Endothelial cell of umbilical vein (primary cell): Measurements from ENCODE around the gene RYR2. TPM values are rescaled to one million over a fixed set of nuclear protein-coding genes. Genes with fewer than 3 reads are reported as not detected.

Experiments
- BruUV-seq: library from RNA; stranded (reverse); fragments of 400-500 nt; replicated peaks from 2 replicates; lab custom pipeline; 2021; lab: Mats Ljungman, UMichigan
- CTCF ChIA-PET: fragments of 300-600, 350-600 bp; sonication (Branson Sonifier 250); formaldehyde crosslinking; loops from one replicate; lab custom pipeline; 2021; ENCODE audit warnings: antibody characterized with exemption, inconsistent platforms; lab: Charles Lee
- POLR2A ChIA-PET: fragments of 300-600, 350-600 bp; sonication (Branson Sonifier 250); formaldehyde crosslinking; loops from one replicate; lab custom pipeline; 2021; ENCODE audit warnings: antibody characterized with exemption, inconsistent platforms; lab: Charles Lee
- DNase-seq: peaks from one replicate; pipeline ENCODE4 v3.0.0-alpha.2; 2011; ENCODE audit warnings: low read depth, low spot score
- FAIRE-seq: peaks from 2 replicates; lab custom pipeline; 2011; peaks lifted over from hg19 to GRCh38; lab: Jason Lieb, UNC
- H2AFZ ChIP-seq: 2 replicates; pipeline ENCODE4 v1.6.0; 2012; ENCODE audit warnings: low read depth, low read length, control low read depth, inconsistent platforms
- H3K27ac ChIP-seq: 2 replicates; pipeline ENCODE4 v1.5.1; 2011; ENCODE audit warnings: low read depth, mild to moderate bottlenecking, control low read depth, low read length, moderate library complexity; ENCODE audit not compliant: insufficient read depth
- H3K27me3 ChIP-seq, 2 experiments: 2 replicates each; pipeline versions ENCODE4 v1.6.0 to v1.6.1; 2011; ENCODE audit warnings: low read length in 2 of 2, mixed read lengths in 1 of 2; ENCODE audit not compliant: control insufficient read depth in 2 of 2, insufficient read depth in 2 of 2
- H3K36me3 ChIP-seq, 2 experiments: 2 replicates in 1 of 2; 3 replicates in 1 of 2; pipeline ENCODE4 v1.5.1; 2011; ENCODE audit warnings: low read length in 2 of 2, mild to moderate bottlenecking in 1 of 2, moderate library complexity in 1 of 2; ENCODE audit not compliant: control insufficient read depth in 2 of 2, insufficient read depth in 2 of 2; ENCODE audit errors: extremely low read depth in 1 of 2
- H3K4me1 ChIP-seq: 3 replicates; pipeline ENCODE4 v1.5.1; 2011; ENCODE audit warnings: mild to moderate bottlenecking, low read length; ENCODE audit not compliant: control insufficient read depth, insufficient read depth; ENCODE audit errors: extremely low read depth
- H3K4me2 ChIP-seq: 2 replicates; pipeline ENCODE4 v1.6.1; 2011; ENCODE audit warnings: low read length, control low read depth, mixed read lengths; ENCODE audit not compliant: insufficient read depth
- H3K4me3 ChIP-seq, 3 experiments: fragments of 200-600 bp in 1 of 3; sonication (generic), shearing (Covaris generic) in 1 of 3; replicated peaks in 1 of 3; 2 replicates each; pipeline ENCODE4 v1.5.1; 2011 to 2016; ENCODE audit warnings: control low read depth in 3 of 3, low read length in 3 of 3, mild to moderate bottlenecking in 2 of 3, inconsistent platforms in 1 of 3, low read depth in 1 of 3, moderate library complexity in 1 of 3; ENCODE audit not compliant: insufficient read depth in 1 of 3
- H3K79me2 ChIP-seq: 2 replicates; pipeline ENCODE4 v1.6.0; 2012; ENCODE audit warnings: low read length, inconsistent platforms; ENCODE audit not compliant: control insufficient read depth, insufficient read depth
- H3K9ac ChIP-seq: replicated peaks from 2 replicates; pipeline ENCODE3; 2011; ENCODE audit warnings: low read length, control low read depth; ENCODE audit not compliant: insufficient read depth; ENCODE audit errors: extremely low read depth
- H3K9me1 ChIP-seq: replicated peaks from 3 replicates; pipeline ENCODE4 v1.6.0; 2011; ENCODE audit warnings: mild to moderate bottlenecking, low read length; ENCODE audit not compliant: control insufficient read depth, insufficient read depth; ENCODE audit errors: extremely low read depth
- H3K9me3 ChIP-seq: replicated peaks from 2 replicates; pipeline ENCODE4 v1.5.1; 2012; ENCODE audit warnings: low read length, inconsistent platforms; ENCODE audit not compliant: control insufficient read depth, insufficient read depth
- H4K20me1 ChIP-seq: replicated peaks from 2 replicates; pipeline ENCODE3; 2011; ENCODE audit warnings: mild to moderate bottlenecking, low read length; ENCODE audit not compliant: control insufficient read depth, insufficient read depth; ENCODE audit errors: extremely low read depth
- EZH2 ChIP-seq: IDR thresholded peaks from 2 replicates; pipeline ENCODE4 v1.6.1; 2012; ENCODE audit warnings: borderline replicate concordance, low read depth, mild to moderate bottlenecking, moderate library complexity, low read length, inconsistent platforms; ENCODE audit not compliant: severe bottlenecking
- FOS ChIP-seq: IDR thresholded peaks from 2 replicates; pipeline ENCODE4 v1.6.1; 2011; ENCODE audit warnings: mild to moderate bottlenecking, low read length, moderate library complexity, borderline replicate concordance; ENCODE audit not compliant: insufficient read depth
- GATA2 ChIP-seq: IDR thresholded peaks from 2 replicates; pipeline ENCODE4 v1.7.0; 2011; ENCODE audit warnings: low read depth, mild to moderate bottlenecking, moderate library complexity, mixed read lengths, low read length; ENCODE audit not compliant: insufficient read length, insufficient read depth
- JUN ChIP-seq: IDR thresholded peaks from 2 replicates; pipeline ENCODE4 v1.6.1; 2011; ENCODE audit warnings: borderline replicate concordance, low read depth; ENCODE audit not compliant: insufficient read length, insufficient read depth
- MYC ChIP-seq: IDR thresholded peaks from one replicate; pipeline ENCODE4 v1.6.1; 2011; ENCODE audit warnings: mild to moderate bottlenecking, low read depth, low read length
- POLR2A ChIP-seq: IDR thresholded peaks from 2 replicates; pipeline ENCODE4 v1.6.1; 2012; ENCODE audit warnings: low read depth, mild to moderate bottlenecking, control low read depth, low read length
- POLR2AphosphoS5 ChIP-seq: IDR thresholded peaks from 2 replicates; pipeline ENCODE4 v1.6.1; 2012; ENCODE audit warnings: low read depth, mild to moderate bottlenecking, control low read depth, low read length, moderate library complexity; ENCODE audit not compliant: insufficient read depth
- dilution Hi-C: fragments of 300-500 bp; cut with MboI; formaldehyde crosslinking; loops from one replicate; pipeline ENCODE4 v1.15.0; 2019; ENCODE audit warnings: low sequenced_read_pairs; ENCODE audit not compliant: extremely low pct_ligation_motif_present
- intact Hi-C: fragments of 100-400 bp; cut with micrococcal nuclease; formaldehyde crosslinking; loops from one replicate; pipeline ENCODE4 v1.10.0; 2022
- polyA plus RNA-seq, 4 experiments: library from polyadenylated mRNA; depleted of rRNA in 3 of 4; stranded (reverse) in 3 of 4; unstranded in 1 of 4; fragments of >200 nt; gene quantifications; 2 replicates each; pipeline versions ENCODE4 v1.2.1 to v1.2.3, GENCODE V29; 2011 to 2012; ENCODE audit warnings: missing spikeins in 1 of 4
- total RNA-seq: library from RNA; stranded (reverse); gene quantifications from 2 replicates; pipeline ENCODE4 v1.2.3, GENCODE V29; 2021
- TF ChIP-seq, protein P1 (sequence below), 2 donors: IDR thresholded peaks; 1 replicate in 1 of 2; 2 replicates in 1 of 2; pipeline ENCODE4 v1.5.1; 2011; ENCODE audit warnings: low read length in 2 of 2, mild to moderate bottlenecking in 2 of 2, moderate library complexity in 2 of 2, control low read depth in 1 of 2, inconsistent platforms in 1 of 2, low read depth in 1 of 2; ENCODE audit not compliant: insufficient read depth in 1 of 2; ENCODE audit errors: extremely low read depth in 1 of 2
- TF ChIP-seq, protein P2 (sequence below): IDR thresholded peaks from 2 replicates; pipeline ENCODE4 v1.6.1; 2011; ENCODE audit not compliant: insufficient read depth, insufficient read length

Gene RYR2
- total and polyA plus RNA-seq, 2 donors (not counting 3 experiments of a cell fraction or from before 2014, with no cell fraction given): not detected

DNA sequence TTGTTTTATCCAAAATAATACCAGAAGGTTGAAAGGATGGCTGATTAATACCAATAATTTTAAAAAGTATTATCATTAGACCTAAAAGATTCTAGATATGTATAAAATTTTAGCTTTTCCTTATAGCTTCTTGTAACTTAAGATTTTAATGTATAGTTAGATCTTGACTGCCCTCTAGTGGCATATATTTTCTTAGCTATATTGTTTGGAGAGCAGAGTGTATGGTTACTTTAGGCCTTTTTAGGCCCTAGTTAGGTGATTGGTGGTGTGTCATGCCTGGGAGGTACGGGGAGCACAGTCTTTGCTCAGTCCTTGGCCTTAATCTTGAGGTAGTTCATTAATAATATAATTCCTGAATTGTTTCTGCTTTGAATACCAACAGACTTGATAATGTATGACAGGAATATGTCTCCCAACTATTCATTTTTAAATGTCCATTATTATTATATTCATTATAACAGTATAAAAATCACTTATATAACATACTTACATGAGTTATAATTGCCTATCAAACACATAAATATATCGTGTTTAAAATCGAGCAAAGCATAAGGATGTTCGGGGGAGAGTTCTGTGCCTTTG lies 520.3 kb downstream of the RYR2 start:
- Histone ChIP-seq H2AFZ (no peak overlapping the region), H3K36me3 (no peaks in the 10 kb centered on the region), H3K4me2 (no peak overlapping the region), H3K9me3 (no peaks in the 10 kb centered on the region), H4K20me1 (no peaks in the 10 kb centered on the region), H3K9ac (no peak overlapping the region), H3K4me1 (no peaks in the 10 kb centered on the region), H3K4me3 (no peak overlapping the region), H3K9me1 (no peaks in the 10 kb centered on the region), H3K27ac (no peak overlapping the region), H3K27me3 (no peaks in the 10 kb centered on the region), H3K79me2 (no peaks in the 10 kb centered on the region)
- intact Hi-C loops (loop anchor here (1.0 to 2.0 kb wide), 2 partner anchors 804 to 953 kb away; no protein-coding TSS in a partner anchor), dilution Hi-C loops (no loop called here)
- DNase-seq: peak; percentile 44
- ChIA-PET CTCF (interaction anchor here (0.5 to 1.5 kb wide), 25 partner anchors 8 to 1603 kb away, joined by 3 to 34 read pairs (median 3); partner anchors contain the start of genes HEATR1 and MTR), POLR2A (no interaction called here)
- TF ChIP-seq JUN (no peak), POLR2A (no peak), GATA2 (no peak), FOS (no peak)
- TF ChIP-seq, protein P1, sequence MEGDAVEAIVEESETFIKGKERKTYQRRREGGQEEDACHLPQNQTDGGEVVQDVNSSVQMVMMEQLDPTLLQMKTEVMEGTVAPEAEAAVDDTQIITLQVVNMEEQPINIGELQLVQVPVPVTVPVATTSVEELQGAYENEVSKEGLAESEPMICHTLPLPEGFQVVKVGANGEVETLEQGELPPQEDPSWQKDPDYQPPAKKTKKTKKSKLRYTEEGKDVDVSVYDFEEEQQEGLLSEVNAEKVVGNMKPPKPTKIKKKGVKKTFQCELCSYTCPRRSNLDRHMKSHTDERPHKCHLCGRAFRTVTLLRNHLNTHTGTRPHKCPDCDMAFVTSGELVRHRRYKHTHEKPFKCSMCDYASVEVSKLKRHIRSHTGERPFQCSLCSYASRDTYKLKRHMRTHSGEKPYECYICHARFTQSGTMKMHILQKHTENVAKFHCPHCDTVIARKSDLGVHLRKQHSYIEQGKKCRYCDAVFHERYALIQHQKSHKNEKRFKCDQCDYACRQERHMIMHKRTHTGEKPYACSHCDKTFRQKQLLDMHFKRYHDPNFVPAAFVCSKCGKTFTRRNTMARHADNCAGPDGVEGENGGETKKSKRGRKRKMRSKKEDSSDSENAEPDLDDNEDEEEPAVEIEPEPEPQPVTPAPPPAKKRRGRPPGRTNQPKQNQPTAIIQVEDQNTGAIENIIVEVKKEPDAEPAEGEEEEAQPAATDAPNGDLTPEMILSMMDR (IDR thresholded peaks at IDR 0.05; ENCODE audit: extremely low read depth in 1 of 2, insufficient read depth in 1 of 2, low read depth in 1 of 2, low read length in 2 of 2): peak; percentile 26 to 43
- FAIRE-seq: no peak
- no TSS peak for BruUV-seq

DNA sequence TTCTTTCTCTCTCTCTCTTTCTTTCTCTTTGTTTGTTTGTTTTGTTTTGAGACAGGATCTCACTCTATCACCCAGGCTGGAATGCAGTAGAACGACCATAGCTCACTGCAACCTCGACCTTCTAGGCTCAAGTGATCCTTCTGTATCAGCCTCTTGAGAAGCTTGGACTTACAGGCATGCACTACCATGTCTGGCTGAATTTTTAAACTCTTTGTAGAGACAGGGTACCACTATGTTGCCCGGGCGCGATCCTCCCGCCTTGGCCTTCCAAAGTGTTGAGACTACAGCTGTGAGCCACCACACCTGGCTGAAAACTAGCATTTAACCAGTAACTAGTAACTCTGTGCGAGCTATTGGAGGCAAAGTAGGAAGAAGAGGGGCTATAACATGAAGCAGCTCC lies 523.3 kb downstream of the RYR2 start:
- no peak for FAIRE-seq
- CTCF ChIA-PET: no interaction called here
- Histone ChIP-seq H3K27me3 (no peaks in the 10 kb centered on the region), H3K27ac (no peak overlapping the region), H3K9me3 (no peaks in the 10 kb centered on the region), H3K9me1 (no peaks in the 10 kb centered on the region), H3K4me3 (no peak overlapping the region), H3K9ac (no peak overlapping the region), H3K79me2 (no peaks in the 10 kb centered on the region), H2AFZ (no peak overlapping the region), H3K4me1 (no peaks in the 10 kb centered on the region), H4K20me1 (no peaks in the 10 kb centered on the region), H3K36me3 (no peaks in the 10 kb centered on the region), H3K4me2 (no peak overlapping the region)
- TF ChIP-seq FOS (no peak), MYC (no peak), POLR2A (no peak), POLR2AphosphoS5 (no peak), JUN (no peak), GATA2 (no peak), EZH2 (no peak)
- TF ChIP-seq, protein P1 (IDR thresholded peaks at IDR 0.05; ENCODE audit: extremely low read depth in 1 of 2, insufficient read depth in 1 of 2, low read depth in 1 of 2, low read length in 2 of 2): no peak
- TF ChIP-seq, protein P2, sequence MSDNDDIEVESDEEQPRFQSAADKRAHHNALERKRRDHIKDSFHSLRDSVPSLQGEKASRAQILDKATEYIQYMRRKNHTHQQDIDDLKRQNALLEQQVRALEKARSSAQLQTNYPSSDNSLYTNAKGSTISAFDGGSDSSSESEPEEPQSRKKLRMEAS: no peak
- intact Hi-C loops: no loop called here
- no peak for DNase-seq
- dilution Hi-C loops: no loop called here
- no TSS peak for BruUV-seq
- POLR2A ChIA-PET: no interaction called here
